Testis (tissue), 2 donors: ENCODE results near the gene FRMD8.

Experiments used
- POLR2A ChIP-seq: fragments of 450-650 bp; IDR thresholded peaks from one replicate; pipeline ENCODE4 v1.6.1; 2017; ENCODE audit warnings: antibody characterized with exemption, mild to moderate bottlenecking, moderate library complexity
- TF ChIP-seq, protein P1 (sequence below), 3 experiments: fragments of 450-650 bp in 2 of 3; fragments of 200-600 bp in 1 of 3; sonication (generic) in 1 of 3; IDR thresholded peaks; one replicate each; pipeline ENCODE4 v1.5.1; 2016 to 2019; ENCODE audit warnings: antibody characterized with exemption in 3 of 3, mild to moderate bottlenecking in 2 of 3, moderate library complexity in 1 of 3

DNA sequence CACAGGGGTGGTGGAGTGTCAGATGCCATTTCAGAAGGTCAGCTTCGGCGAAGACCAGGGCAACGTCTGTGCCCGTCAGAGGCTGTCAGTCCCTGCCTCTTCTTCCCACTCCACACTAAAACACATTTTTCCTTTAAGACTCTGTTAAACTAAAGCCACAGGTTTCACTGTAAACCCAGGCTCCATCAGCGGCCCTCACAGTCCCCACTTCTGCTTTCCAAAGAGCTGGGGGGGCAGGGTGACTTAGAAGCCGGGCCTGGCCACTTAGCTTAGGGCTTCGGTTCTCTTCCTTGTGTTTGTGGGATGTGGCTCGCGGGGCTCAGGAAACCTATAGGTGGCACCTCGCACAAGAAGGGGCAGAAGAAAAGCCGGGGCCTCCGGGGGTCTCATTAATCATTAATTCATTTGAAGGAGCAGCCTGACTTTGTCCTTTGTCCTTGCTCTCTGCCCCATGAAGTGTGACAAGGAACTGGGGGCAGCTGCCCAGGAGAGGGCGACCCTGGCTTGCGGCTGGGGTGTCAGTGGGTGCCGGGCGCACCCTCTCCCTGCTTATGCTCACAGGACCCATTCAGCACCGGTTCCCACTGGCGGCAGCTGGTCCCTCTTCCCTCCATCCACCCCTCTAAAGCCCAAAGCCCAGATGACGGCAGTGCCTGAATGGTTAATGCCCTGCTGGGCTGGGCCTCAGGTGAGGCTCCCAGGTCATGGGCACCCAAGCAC, 8.1 kb upstream of the FRMD8 start:
- TF ChIP-seq, protein P1, sequence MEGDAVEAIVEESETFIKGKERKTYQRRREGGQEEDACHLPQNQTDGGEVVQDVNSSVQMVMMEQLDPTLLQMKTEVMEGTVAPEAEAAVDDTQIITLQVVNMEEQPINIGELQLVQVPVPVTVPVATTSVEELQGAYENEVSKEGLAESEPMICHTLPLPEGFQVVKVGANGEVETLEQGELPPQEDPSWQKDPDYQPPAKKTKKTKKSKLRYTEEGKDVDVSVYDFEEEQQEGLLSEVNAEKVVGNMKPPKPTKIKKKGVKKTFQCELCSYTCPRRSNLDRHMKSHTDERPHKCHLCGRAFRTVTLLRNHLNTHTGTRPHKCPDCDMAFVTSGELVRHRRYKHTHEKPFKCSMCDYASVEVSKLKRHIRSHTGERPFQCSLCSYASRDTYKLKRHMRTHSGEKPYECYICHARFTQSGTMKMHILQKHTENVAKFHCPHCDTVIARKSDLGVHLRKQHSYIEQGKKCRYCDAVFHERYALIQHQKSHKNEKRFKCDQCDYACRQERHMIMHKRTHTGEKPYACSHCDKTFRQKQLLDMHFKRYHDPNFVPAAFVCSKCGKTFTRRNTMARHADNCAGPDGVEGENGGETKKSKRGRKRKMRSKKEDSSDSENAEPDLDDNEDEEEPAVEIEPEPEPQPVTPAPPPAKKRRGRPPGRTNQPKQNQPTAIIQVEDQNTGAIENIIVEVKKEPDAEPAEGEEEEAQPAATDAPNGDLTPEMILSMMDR (IDR thresholded peaks at IDR 0.05), result no peak
- no peak for TF ChIP-seq POLR2A
